DND-41 (cell line): ENCODE data around the gene KCNS1.

Experiments used
- ATAC-seq: fragments of 200-7000 bp; cut with Tn5 transposase; 3 replicates; pipeline ENCODE4 v1.9.1; 2021; ENCODE audit warnings: low read depth; ENCODE audit not compliant: insufficient read depth
- DNase-seq: peaks from one replicate; pipeline ENCODE4 v3.0.0-alpha.2; 2020
- H2AFZ ChIP-seq: 2 replicates; pipeline ENCODE4 v1.6.0; 2012; ENCODE audit warnings: low read depth, low read length
- H3K27ac ChIP-seq: 2 replicates; pipeline ENCODE4 v1.5.1; 2012; ENCODE audit warnings: low read length, inconsistent platforms
- H3K27me3 ChIP-seq: fragments of 200-600 bp; sonication (generic); 2 replicates; pipeline ENCODE4 v1.6.0; 2012; ENCODE audit warnings: low read length, mild to moderate bottlenecking, inconsistent platforms; ENCODE audit not compliant: insufficient read depth, poor library complexity
- H3K36me3 ChIP-seq: 2 replicates; pipeline ENCODE4 v1.5.1; 2012; ENCODE audit warnings: low read length, inconsistent platforms; ENCODE audit not compliant: insufficient read depth
- H3K4me1 ChIP-seq: 2 replicates; pipeline ENCODE4 v1.5.1; 2012; ENCODE audit warnings: mild to moderate bottlenecking, low read length; ENCODE audit not compliant: insufficient read depth
- H3K4me2 ChIP-seq: 2 replicates; pipeline ENCODE4 v1.6.0; 2012; ENCODE audit warnings: mild to moderate bottlenecking, moderate library complexity, low read length, inconsistent platforms; ENCODE audit not compliant: insufficient read depth
- H3K4me3 ChIP-seq, 2 experiments: fragments of 200-600 bp in 1 of 2; shearing (Covaris generic) in 1 of 2; 2 replicates each; pipeline ENCODE4 v1.5.1; 2012 to 2016; ENCODE audit warnings: inconsistent platforms in 2 of 2, low read length in 2 of 2, mild to moderate bottlenecking in 2 of 2, low read depth in 1 of 2, moderate library complexity in 1 of 2
- H3K79me2 ChIP-seq: 2 replicates; pipeline ENCODE4 v1.6.0; 2012; ENCODE audit warnings: low read length, inconsistent platforms; ENCODE audit not compliant: insufficient read depth
- H3K9ac ChIP-seq: 2 replicates; pipeline ENCODE4 v1.6.0; 2012; ENCODE audit warnings: low read depth, mild to moderate bottlenecking, inconsistent platforms, low read length, moderate library complexity
- H3K9me3 ChIP-seq: 2 replicates; pipeline ENCODE4 v1.5.1; 2012; ENCODE audit warnings: low read length, moderate library complexity, mild to moderate bottlenecking, inconsistent platforms; ENCODE audit not compliant: insufficient read depth, severe bottlenecking
- H4K20me1 ChIP-seq: 2 replicates; pipeline ENCODE4 v1.6.0; 2012; ENCODE audit warnings: low read length; ENCODE audit not compliant: insufficient read depth
- CTCF ChIP-seq: IDR thresholded peaks from 2 replicates; pipeline ENCODE4 v1.5.1; 2012; ENCODE audit warnings: borderline replicate concordance, low read length, moderate library complexity, mild to moderate bottlenecking; ENCODE audit not compliant: poor library complexity, severe bottlenecking; ENCODE audit errors: extremely low read depth
- EZH2 ChIP-seq: IDR thresholded peaks from 3 replicates; pipeline ENCODE4 v1.6.1; 2012; ENCODE audit warnings: borderline replicate concordance, low read depth, mild to moderate bottlenecking, moderate library complexity, low read length, inconsistent platforms; ENCODE audit not compliant: severe bottlenecking

The KCNS1 gene

GRCh38 chr20:45090481-45090880 is 10.4 kb downstream of the KCNS1 start:
- H3K9me3 ChIP-seq = no peaks in the 10 kb centered on the region
- no peak for DNase-seq
- ATAC-seq = no peak
- H3K36me3 ChIP-seq = no peaks in the 10 kb centered on the region
- H3K27ac ChIP-seq = no peak overlapping the region
- no peaks in the 10 kb centered on the region for H3K4me1 ChIP-seq
- H3K27me3 ChIP-seq = no peaks in the 10 kb centered on the region
- no peak overlapping the region for H3K9ac ChIP-seq
- no peak overlapping the region for H3K4me3 ChIP-seq
- no peak overlapping the region for H2AFZ ChIP-seq
- TF ChIP-seq CTCF (no peak), EZH2 (no peak)
- H3K4me2 ChIP-seq = no peak overlapping the region
- no peaks in the 10 kb centered on the region for H4K20me1 ChIP-seq
- H3K79me2 ChIP-seq = no peaks in the 10 kb centered on the region

DNA sequence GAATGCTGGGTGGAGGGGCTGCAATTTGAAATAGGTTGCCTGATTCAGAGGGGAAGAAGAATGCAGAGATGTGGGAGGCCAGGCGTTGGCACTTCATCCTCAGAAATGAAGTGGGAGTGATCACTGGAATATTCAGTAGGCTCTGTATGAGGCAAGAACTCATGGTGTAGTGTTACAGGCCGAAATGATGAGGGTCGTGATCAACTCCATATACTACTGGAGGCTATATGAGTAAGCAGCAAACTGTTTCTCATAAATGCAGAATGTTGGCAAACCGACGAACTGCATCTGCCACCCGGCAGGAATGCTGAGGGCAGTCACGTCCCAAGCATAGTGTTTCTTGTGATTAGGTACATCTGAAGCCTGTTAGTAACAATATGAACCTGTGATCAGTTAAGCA is 12.7 kb downstream of the KCNS1 start:
- Histone ChIP-seq H3K4me1 (no peaks in the 10 kb centered on the region), H3K27ac (no peak overlapping the region), H3K79me2 (no peaks in the 10 kb centered on the region), H3K4me3 (no peak overlapping the region), H3K27me3 (no peaks in the 10 kb centered on the region), H4K20me1 (no peaks in the 10 kb centered on the region), H3K36me3 (no peaks in the 10 kb centered on the region), H2AFZ (no peak overlapping the region), H3K9ac (no peak overlapping the region), H3K4me2 (no peak overlapping the region), H3K9me3 (no peaks in the 10 kb centered on the region)
- TF ChIP-seq EZH2 (no peak), CTCF (no peak)
- DNase-seq = no peak
- no peak for ATAC-seq

GRCh38 chr20:45087814-45088213 is 13.1 kb downstream of the KCNS1 start:
- H3K27ac ChIP-seq = no peak overlapping the region
- no peaks in the 10 kb centered on the region for H3K79me2 ChIP-seq
- H3K4me2 ChIP-seq = no peak overlapping the region
- H3K4me3 ChIP-seq = no peak overlapping the region
- H3K4me1 ChIP-seq = no peaks in the 10 kb centered on the region
- TF ChIP-seq EZH2 = no peak
- no peak for TF ChIP-seq CTCF
- no peak overlapping the region for H3K9ac ChIP-seq
- H2AFZ ChIP-seq = no peak overlapping the region
- 0 out of 2 replicates have a peak, but pooled peaks cover 1% of the 10 kb centered on the region for H3K36me3 ChIP-seq
- H3K27me3 ChIP-seq = no peaks in the 10 kb centered on the region
- no peak for DNase-seq
- H3K9me3 ChIP-seq = no peaks in the 10 kb centered on the region
- ATAC-seq = no peak
- no peaks in the 10 kb centered on the region for H4K20me1 ChIP-seq
